Adrenal gland (tissue), 5 donors: ENCODE results near the gene TRAK1.

ENCODE experiments used
- CTCF ChIP-seq, 6 experiments: fragments of 450-650 bp in 4 of 6; fragments of 200-600 bp in 2 of 6; sonication (generic) in 1 of 6; IDR thresholded peaks; 1 replicate in 5 of 6; 2 replicates in 1 of 6; pipeline versions ENCODE4 v1.5.1 to v1.8.0; 2016 to 2021; ENCODE audit warnings: antibody characterized with exemption in 6 of 6, mild to moderate bottlenecking in 2 of 6, moderate library complexity in 1 of 6
- POLR2A ChIP-seq, 2 donors: fragments of 450-650 bp; IDR thresholded peaks; one replicate each; pipeline ENCODE4 v1.6.1; 2017; ENCODE audit warnings: antibody characterized with exemption in 2 of 2, mild to moderate bottlenecking in 2 of 2, moderate library complexity in 1 of 2
- donor health status: DM: no; HTN: no; CAD: no.

- TF ChIP-seq POLR2A (IDR thresholded peaks at IDR 0.05) (no peak), CTCF (IDR thresholded peaks at IDR 0.05) (no peak)
Observed at GRCh38 chr3:42114130-42114725, 23.1 kb downstream of the TRAK1 start.
